ENCODE measurements around the gene TMA16. TPM values are rescaled to one million over a fixed set of nuclear protein-coding genes. Genes with fewer than 3 reads are reported as not detected.

TMA16 gene
- total and polyA plus RNA-seq, 8 donors = 6.7 to 79.4 (median 16.9) TPM

DNA sequence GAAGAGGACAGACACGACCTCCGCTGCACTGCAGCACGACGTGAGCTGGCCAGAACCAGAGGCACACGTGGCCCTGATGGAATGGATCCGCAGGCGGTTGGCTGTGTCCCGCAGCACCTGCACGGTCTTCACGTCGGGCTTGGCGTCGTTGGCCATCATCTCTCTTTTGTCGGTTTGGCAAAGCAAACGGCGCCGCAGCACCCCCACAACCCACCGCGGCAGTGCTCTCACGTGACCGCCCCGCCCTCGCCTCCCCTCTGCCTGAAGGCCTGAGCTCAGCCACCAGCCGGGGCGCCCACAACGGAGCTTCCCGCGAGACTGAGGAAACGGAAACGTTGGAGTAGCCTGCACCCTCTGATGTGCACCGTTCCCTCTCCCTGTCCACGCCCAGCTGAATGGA, 20.9 kb upstream of the TMA16 start, which contains the start of gene TKTL2:
TSS of gene TKTL2 (minus strand) at position 179 of the 400 bp plus-strand sequence. CDS start at position 159, 20 bp downstream.
- H3K9me3 ChIP-seq = no peaks in the 10 kb centered on the region
- WGBS, 5 donors = 89 to 93% (median 90%) methylated on average over 30 to 32 of the region's 32 CpGs
- H3K27me3 ChIP-seq = no peaks in the 10 kb centered on the region
- no peak within 1 kb of the TSS for H3K27ac ChIP-seq
- DNase-seq = no peak
- no peaks in the 10 kb centered on the region for H3K36me3 ChIP-seq
- no peak within 1 kb of the TSS for H3K4me3 ChIP-seq
- intact Hi-C loops (cut with DNase I; ENCODE audit: low total_unique reads) = no loop called here
- no peaks in the 10 kb centered on the region for H3K4me1 ChIP-seq
- TF ChIP-seq POLR2AphosphoS5 (IDR thresholded peaks at IDR 0.05) (no peak), POLR2A (IDR thresholded peaks at IDR 0.05) (no peak), EP300 (IDR thresholded peaks at IDR 0.05) (no peak)
- TF ChIP-seq, protein P1, sequence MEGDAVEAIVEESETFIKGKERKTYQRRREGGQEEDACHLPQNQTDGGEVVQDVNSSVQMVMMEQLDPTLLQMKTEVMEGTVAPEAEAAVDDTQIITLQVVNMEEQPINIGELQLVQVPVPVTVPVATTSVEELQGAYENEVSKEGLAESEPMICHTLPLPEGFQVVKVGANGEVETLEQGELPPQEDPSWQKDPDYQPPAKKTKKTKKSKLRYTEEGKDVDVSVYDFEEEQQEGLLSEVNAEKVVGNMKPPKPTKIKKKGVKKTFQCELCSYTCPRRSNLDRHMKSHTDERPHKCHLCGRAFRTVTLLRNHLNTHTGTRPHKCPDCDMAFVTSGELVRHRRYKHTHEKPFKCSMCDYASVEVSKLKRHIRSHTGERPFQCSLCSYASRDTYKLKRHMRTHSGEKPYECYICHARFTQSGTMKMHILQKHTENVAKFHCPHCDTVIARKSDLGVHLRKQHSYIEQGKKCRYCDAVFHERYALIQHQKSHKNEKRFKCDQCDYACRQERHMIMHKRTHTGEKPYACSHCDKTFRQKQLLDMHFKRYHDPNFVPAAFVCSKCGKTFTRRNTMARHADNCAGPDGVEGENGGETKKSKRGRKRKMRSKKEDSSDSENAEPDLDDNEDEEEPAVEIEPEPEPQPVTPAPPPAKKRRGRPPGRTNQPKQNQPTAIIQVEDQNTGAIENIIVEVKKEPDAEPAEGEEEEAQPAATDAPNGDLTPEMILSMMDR (IDR thresholded peaks at IDR 0.05) = no peak

DNA sequence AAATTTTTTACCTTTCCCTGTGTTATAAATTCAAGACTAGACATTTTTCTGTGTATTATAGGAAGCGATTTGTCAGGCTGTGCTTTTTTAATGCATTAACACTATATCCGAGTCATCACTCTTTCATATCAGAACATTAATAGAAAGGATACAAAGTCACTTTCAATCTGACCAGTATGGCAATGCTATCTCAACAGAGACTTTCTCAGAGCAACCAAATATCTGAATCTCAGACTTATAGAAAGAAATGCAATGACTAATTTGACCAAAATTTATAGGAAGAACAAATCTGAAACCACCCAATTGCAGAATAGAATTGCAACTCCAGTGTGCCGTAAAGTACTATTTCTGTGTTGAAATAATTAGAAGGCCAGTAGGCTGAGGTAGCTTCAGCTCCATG, 20.5 kb upstream of the TMA16 start:
- Histone ChIP-seq H3K27me3 (no peaks in the 10 kb centered on the region), H3K27ac (no peak overlapping the region), H3K36me3 (no peaks in the 10 kb centered on the region), H3K4me3 (no peak overlapping the region), H3K9me3 (no peaks in the 10 kb centered on the region), H3K4me1 (no peaks in the 10 kb centered on the region)
- intact Hi-C loops (cut with DNase I; ENCODE audit: low total_unique reads) = no loop called here
- WGBS, 5 donors = 85 to 92% (median 87%) methylated on average over 3 of the region's 3 CpGs
- DNase-seq = no peak
- TF ChIP-seq POLR2A (IDR thresholded peaks at IDR 0.05) = no peak
- TF ChIP-seq POLR2AphosphoS5 (IDR thresholded peaks at IDR 0.05) = no peak
- no peak for TF ChIP-seq EP300 (IDR thresholded peaks at IDR 0.05)
- TF ChIP-seq, protein P1 (IDR thresholded peaks at IDR 0.05) = no peak

DNA sequence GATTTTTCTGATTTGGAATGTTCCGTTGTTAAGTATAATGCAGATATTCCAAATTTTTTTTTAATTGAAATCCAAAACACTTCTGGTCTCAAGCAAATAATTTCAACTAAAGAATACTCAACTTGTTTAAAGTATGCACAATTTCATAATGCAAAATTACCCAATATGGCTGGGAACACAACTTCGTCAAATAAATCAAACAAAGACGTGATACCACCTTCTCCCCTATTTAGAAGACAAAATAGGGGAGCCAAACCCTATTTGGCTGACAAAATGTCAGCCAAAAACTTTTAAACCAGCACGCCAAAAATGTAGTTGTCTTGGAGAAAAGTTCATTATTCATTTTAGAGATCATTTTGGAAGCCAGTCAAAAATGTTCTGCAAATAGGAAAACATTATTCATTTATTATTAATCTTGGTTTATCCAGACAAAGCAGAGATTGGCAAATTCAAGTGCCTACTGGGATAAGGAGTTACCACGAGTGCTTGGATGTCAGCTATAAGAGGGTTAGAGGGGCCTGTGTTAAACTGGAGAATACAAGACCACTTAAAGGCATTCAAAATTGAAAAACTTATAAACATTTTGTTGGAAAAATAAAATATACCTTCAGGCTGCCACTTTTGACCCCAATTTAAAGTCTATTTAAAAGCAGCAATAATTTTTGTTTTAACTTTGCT, 17.6 kb upstream of the TMA16 start:
- Histone ChIP-seq H3K36me3 (no peaks in the 10 kb centered on the region), H3K27ac (no peak overlapping the region), H3K9me3 (no peaks in the 10 kb centered on the region), H3K4me3 (no peak overlapping the region), H3K27me3 (no peaks in the 10 kb centered on the region), H3K4me1 (no peaks in the 10 kb centered on the region)
- intact Hi-C loops (cut with DNase I; ENCODE audit: low total_unique reads) = no loop called here
- TF ChIP-seq POLR2AphosphoS5 (IDR thresholded peaks at IDR 0.05) (no peak), EP300 (IDR thresholded peaks at IDR 0.05) (no peak)
- no peak for DNase-seq
- 61 to 70% (median 67%) methylated on average over 5 of the region's 5 CpGs for WGBS, 5 donors

DNA sequence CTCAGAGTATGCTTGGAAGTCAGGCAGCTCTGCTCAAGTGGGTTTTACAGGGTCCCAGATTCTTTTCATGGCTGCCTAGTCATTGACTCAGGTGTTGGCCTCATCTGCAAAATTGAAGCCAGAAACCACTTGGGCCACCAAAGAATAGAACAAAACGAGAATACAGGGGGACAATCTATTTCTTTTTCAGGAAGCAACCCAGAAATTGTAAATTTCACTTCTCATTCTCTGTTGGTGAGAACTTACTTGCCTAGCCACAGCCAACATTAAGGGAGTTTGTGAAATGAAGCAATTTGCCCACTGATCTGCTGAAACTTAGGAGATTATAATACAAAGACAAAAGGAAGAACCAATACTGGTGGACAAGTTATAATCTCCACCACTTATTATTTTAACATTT, 12.3 kb upstream of the TMA16 start:
- Histone ChIP-seq H3K27me3 (no peaks in the 10 kb centered on the region), H3K4me1 (no peaks in the 10 kb centered on the region), H3K36me3 (no peaks in the 10 kb centered on the region), H3K9me3 (no peaks in the 10 kb centered on the region), H3K4me3 (no peak overlapping the region), H3K27ac (no peak overlapping the region)
- WGBS, 5 donors = 22 to 40% (median 29%) methylated on average over 1 of the region's 1 CpG
- intact Hi-C loops (cut with DNase I; ENCODE audit: low total_unique reads) = no loop called here
- no peak for TF ChIP-seq POLR2A (IDR thresholded peaks at IDR 0.05)
- TF ChIP-seq, protein P1 (IDR thresholded peaks at IDR 0.05) = no peak
- TF ChIP-seq POLR2AphosphoS5 (IDR thresholded peaks at IDR 0.05) = no peak
- no peak for TF ChIP-seq EP300 (IDR thresholded peaks at IDR 0.05)
- no peak for DNase-seq

DNA sequence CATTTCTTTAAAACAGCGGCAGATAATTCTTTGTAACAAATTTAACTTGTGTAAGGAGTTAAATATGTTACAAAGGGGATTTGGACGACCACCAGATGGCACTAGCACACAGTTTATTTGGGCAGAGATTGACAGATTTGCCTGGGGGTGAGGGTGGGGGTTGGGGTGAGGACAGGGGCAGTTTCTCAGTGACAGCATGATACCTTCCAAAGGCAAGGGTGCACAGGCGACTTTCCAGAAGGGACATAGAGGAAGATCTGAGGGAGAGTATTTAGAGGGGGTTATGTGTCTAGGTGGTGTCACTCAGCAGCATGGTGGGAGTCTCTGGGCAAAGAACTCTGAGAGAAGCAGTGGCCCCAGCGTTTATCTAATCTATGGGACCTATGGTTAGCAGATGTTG, 9.6 kb upstream of the TMA16 start:
- no peaks in the 10 kb centered on the region for H3K27me3 ChIP-seq
- TF ChIP-seq, protein P1 (IDR thresholded peaks at IDR 0.05) = peak in 5 of 7 experiments; percentile 12 to 63 (median 31)
- no peak for TF ChIP-seq POLR2AphosphoS5 (IDR thresholded peaks at IDR 0.05)
- H3K4me1 ChIP-seq = no peaks in the 10 kb centered on the region
- intact Hi-C loops (cut with DNase I; ENCODE audit: low total_unique reads) = loop anchor here (5.0 kb wide), 1 partner anchor 62 kb away; no protein-coding TSS in a partner anchor
- H3K4me3 ChIP-seq = no peak overlapping the region
- no peak overlapping the region for H3K27ac ChIP-seq
- no peaks in the 10 kb centered on the region for H3K9me3 ChIP-seq
- 14 to 30% (median 20%) methylated on average over 4 of the region's 4 CpGs for WGBS, 5 donors
- no peaks in the 10 kb centered on the region for H3K36me3 ChIP-seq
- DNase-seq = peak; percentile 32 to 78

All from stomach (tissue), 9 donors.